Lower leg skin (tissue), 4 donors: ENCODE measurements around the gene PRR15. TPM values are rescaled to one million over a fixed set of nuclear protein-coding genes. Genes with fewer than 3 reads are reported as not detected.
"Not testable (repeated sequence)": the region's sequence is repeated elsewhere in the genome, so short reads cannot be mapped to it uniquely, and the experiment has no call there.

Experiments
- DNase-seq, 2 donors: peaks; one replicate each; pipeline ENCODE4 v3.0.0-alpha.2; 2019; ENCODE audit warnings: low spot score in 2 of 2
- H3K4me3 ChIP-seq: fragments of 200-600 bp; sonication (generic); 2 replicates; pipeline ENCODE4 v1.5.1; 2017; ENCODE audit warnings: mild to moderate bottlenecking, low read depth; ENCODE audit not compliant: poor library complexity, severe bottlenecking
- CTCF ChIP-seq, 3 donors: fragments of 450-650 bp; IDR thresholded peaks; one replicate each; pipeline ENCODE4 v1.5.1; 2016; ENCODE audit warnings: antibody characterized with exemption in 3 of 3, mild to moderate bottlenecking in 3 of 3, moderate library complexity in 2 of 3
- POLR2A ChIP-seq, 2 donors: fragments of 450-650 bp; IDR thresholded peaks; one replicate each; pipeline ENCODE4 v1.6.1; 2016 to 2017; ENCODE audit warnings: antibody characterized with exemption in 2 of 2, mild to moderate bottlenecking in 1 of 2, moderate library complexity in 1 of 2
- whole genome bisulfite sequencing, 2 donors: methylation state at CpG; one replicate each; pipeline ENCODE4 v1.1.5; 2018; 5-methylcytosine and 5-hydroxymethylcytosine counted together
- intact Hi-C: fragments of 100-400 bp; cut with DNase I; formaldehyde crosslinking; loops from one replicate; pipeline ENCODE4 v1.15.0; 2023; ENCODE audit warnings: low total_unique reads
- total RNA-seq, 4 donors: library from RNA; depleted of rRNA; stranded (reverse); fragments of >200 nt; gene quantifications; one replicate each; pipeline ENCODE4 v1.1.0, GENCODE V29; 2016

Gene PRR15
- total RNA-seq, result under 1 TPM in 3 of 4 donors, not detected in 1; 0.15 to 0.67 (median 0.58) TPM

- H3K4me3 ChIP-seq, result peak within 1 kb of the TSS; percentile 43
- DNase-seq, result peak in 1 of 2 donors; percentile 85
- intact Hi-C loops, result no loop called here
- WGBS, 2 donors, result 0 to 1% methylated on average over 43 to 48 of the region's 72 CpGs
- TF ChIP-seq CTCF (IDR thresholded peaks at IDR 0.05) (no peak), POLR2A (IDR thresholded peaks at IDR 0.05) (no peak)
Measured at GRCh38 chr7:29563590-29564495, at the start of gene PRR15. Gene PRR15, plus strand, starts transcription at chr7:29563835. Its CDS starts 2,495 bp downstream, at chr7:29566330.

GRCh38 chr7:29516491-29516890 lies 47.1 kb upstream of the PRR15 start:
- TF ChIP-seq CTCF (IDR thresholded peaks at IDR 0.05) (no peak), POLR2A (IDR thresholded peaks at IDR 0.05) (no peak)
- no peak overlapping the region for H3K4me3 ChIP-seq
- no peak for DNase-seq
- intact Hi-C loops, result no loop called here
- 55 to 70% methylated on average over 2 of the region's 2 CpGs for WGBS, 2 donors

GRCh38 chr7:29518616-29519015 lies 45.0 kb upstream of the PRR15 start:
- 39 to 57% methylated on average over 1 of the region's 1 CpG for WGBS, 2 donors
- TF ChIP-seq CTCF (IDR thresholded peaks at IDR 0.05), result no peak
- TF ChIP-seq POLR2A (IDR thresholded peaks at IDR 0.05), result no peak
- no peak overlapping the region for H3K4me3 ChIP-seq
- intact Hi-C loops, result no loop called here
- no peak for DNase-seq

- intact Hi-C loops, result no loop called here
- no peak overlapping the region for H3K4me3 ChIP-seq
- TF ChIP-seq POLR2A (IDR thresholded peaks at IDR 0.05) (no peak), CTCF (IDR thresholded peaks at IDR 0.05) (no peak)
- no peak for DNase-seq
- WGBS, 2 donors, result 76 to 80% methylated on average over 2 of the region's 2 CpGs
Measured at GRCh38 chr7:29523728-29524127, 39.9 kb upstream of the PRR15 start.

GRCh38 chr7:29527505-29528108 lies 36.0 kb upstream of the PRR15 start:
- 65 to 67% methylated on average over 4 of the region's 4 CpGs for WGBS, 2 donors
- DNase-seq, result no peak
- TF ChIP-seq CTCF (IDR thresholded peaks at IDR 0.05) (no peak), POLR2A (IDR thresholded peaks at IDR 0.05) (no peak)
- H3K4me3 ChIP-seq, result no peak overlapping the region
- intact Hi-C loops, result no loop called here

GRCh38 chr7:29528526-29528925 lies 35.1 kb upstream of the PRR15 start:
- H3K4me3 ChIP-seq, intact Hi-C loops, DNase-seq: not testable (repeated sequence)
- 82 to 84% methylated on average over 7 of the region's 7 CpGs for WGBS, 2 donors
